ENCODE measurements around the gene SDK2. TPM values are rescaled to one million over a fixed set of nuclear protein-coding genes. Genes with fewer than 3 reads are reported as not detected.
A peak's percentile ranks its signal among the peaks of the same experiment; 100 is the strongest.

Gene SDK2
- total RNA-seq, 2 experiments from 2014 or later = 10.5 to 11.9 TPM

DNA sequence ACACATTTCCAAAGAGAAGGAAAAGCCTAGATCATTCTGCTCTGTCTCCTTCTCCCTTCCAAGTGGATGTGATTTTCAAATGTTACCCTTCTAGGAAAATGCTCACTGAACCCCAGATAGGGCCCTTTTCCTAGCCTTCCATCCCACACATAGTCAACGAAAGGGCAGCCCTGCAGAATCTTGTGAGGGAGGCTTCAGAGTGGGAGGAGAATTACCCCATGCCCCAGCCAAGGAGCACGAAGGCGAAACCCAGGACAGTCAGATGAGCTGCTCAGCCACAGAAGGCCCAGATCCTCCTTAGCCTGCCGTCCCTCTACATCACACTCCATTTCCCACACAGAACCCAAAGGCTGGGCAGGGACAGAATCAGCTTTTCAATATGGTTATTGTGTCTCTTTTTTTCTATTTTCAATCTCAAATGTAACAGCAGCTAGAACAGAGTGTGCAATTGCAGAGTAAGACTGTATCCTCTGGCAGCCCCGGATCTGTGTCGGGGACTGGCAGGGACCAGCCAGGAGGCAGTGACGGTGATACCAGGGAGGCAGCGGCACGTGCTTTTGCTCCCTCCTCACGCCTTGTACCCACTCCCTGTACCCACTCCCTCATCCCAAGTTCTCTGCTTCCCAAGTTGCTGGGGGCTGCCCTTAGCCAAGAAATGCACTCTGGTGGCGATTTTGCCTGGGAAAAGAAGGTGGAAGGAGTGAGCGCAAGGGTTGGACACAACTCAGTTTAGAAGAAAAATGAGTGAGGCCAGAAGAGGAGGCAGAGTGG, 3.7 kb upstream of the SDK2 start:
- Mint-ChIP-seq H3K27ac (no peak overlapping the region), H3K9me3 (no peaks in the 10 kb centered on the region), H3K4me1 (peaks cover 21% of the 10 kb centered on the region), H3K4me3 (no peak overlapping the region), H3K27me3 (peaks cover 36% of the 10 kb centered on the region), H3K36me3 (ENCODE audit: low read depth) (no peaks in the 10 kb centered on the region)
- DNase-seq = no peak
- CTCF ChIA-PET = interaction anchor here (0.6 to 1.6 kb wide), 2 partner anchors 181 to 218 kb away, joined by 3 read pairs; no protein-coding TSS in a partner anchor
- POLR2A ChIA-PET = no interaction called here

DNA sequence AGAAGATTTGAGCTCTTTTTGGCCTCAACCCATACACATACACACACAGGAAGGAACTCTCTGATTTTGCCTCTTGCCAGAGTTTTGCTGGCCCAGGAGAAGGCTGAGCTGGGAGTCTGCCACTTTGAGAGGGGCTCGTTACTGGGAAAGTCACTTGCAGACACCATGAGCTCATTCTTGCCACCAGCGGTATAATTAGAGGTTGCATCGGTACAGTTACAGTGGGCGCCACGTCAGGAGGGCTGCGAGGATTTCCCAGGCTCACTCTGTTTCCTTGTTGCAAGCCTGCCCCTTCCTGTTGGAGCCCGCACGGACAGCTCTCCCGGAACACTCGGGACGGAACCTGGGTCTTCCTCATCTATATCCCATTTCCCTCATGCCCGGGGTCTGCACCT, 3.1 kb upstream of the SDK2 start:
- H3K36me3 Mint-ChIP-seq (ENCODE audit: low read depth) = no peaks in the 10 kb centered on the region
- peaks cover 37% of the 10 kb centered on the region for H3K27me3 Mint-ChIP-seq
- POLR2A ChIA-PET = no interaction called here

DNA sequence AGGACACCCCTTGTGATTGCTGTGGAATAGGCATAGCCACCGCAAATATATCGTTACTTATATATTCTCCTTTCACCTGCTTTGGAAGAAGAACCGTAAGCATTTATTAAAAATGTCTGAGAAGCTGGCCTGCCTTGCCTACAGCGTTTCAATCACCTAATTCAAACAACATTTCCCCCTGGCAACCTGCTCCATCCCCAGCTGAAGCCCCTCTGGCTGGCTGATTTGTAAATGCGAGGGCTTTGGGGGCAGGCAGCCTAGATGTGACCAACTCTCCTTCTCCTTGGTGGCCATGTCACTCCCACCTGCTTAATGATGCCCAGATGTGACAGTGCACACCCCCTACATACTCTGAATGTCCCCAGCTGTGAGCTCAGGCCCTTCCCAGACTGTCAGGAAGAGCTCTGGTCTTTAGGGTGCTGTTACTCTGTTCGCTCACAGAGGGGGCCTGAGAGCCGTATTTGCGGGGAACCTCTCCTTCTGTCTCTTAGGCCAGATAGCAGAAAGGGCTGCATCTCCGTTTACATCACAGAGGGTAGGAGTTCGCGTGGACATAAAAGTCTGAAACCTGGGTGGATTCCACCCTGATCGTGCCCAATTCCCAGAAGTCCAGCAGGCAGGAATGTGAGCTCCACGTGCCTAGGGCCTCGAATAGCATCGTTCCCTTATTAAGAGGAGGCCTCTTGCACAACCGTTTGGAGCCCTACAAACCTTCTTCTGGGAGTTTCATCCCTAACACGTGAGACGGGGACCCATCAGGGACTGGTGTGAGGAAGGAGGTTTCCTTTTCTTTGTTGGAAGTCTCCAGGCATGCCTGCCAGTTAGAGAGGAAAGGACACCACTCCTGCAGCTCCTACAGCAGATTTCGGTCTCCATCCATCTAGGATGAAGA, 2.4 kb upstream of the SDK2 start:
- Mint-ChIP-seq H3K27ac (no peak overlapping the region), H3K9me3 (no peaks in the 10 kb centered on the region), H3K4me1 (peaks cover 30% of the 10 kb centered on the region), H3K4me3 (peak overlapping the region; percentile 28), H3K27me3 (peaks cover 39% of the 10 kb centered on the region), H3K36me3 (ENCODE audit: low read depth) (no peaks in the 10 kb centered on the region)
- ChIA-PET CTCF (interaction anchor here (0.5 to 1.6 kb wide), 7 partner anchors 14 to 795 kb away, joined by 3 to 4 read pairs (median 3); no protein-coding TSS in a partner anchor), POLR2A (interaction anchor here (0.7 kb wide), 1 partner anchor 366 kb away, joined by 3 read pairs; no protein-coding TSS in a partner anchor)
- peak; percentile 42 for DNase-seq

More for the DNA sequence above, 3.1 kb upstream of the SDK2 start:
- no peak for DNase-seq
- H3K9me3 Mint-ChIP-seq = no peaks in the 10 kb centered on the region
- H3K27ac Mint-ChIP-seq = no peak overlapping the region
- CTCF ChIA-PET = interaction anchor here (0.6 to 1.6 kb wide), 5 partner anchors 14 to 217 kb away, joined by 3 to 4 read pairs (median 3); no protein-coding TSS in a partner anchor
- no peak overlapping the region for H3K4me3 Mint-ChIP-seq
- H3K4me1 Mint-ChIP-seq = peaks cover 23% of the 10 kb centered on the region

GRCh38 chr17:73645050-73645871, 1.0 kb upstream of the SDK2 start:
- Mint-ChIP-seq H3K4me3 (peak overlapping the region; percentile 59), H3K4me1 (peaks cover 30% of the 10 kb centered on the region), H3K27me3 (peaks cover 39% of the 10 kb centered on the region), H3K9me3 (no peaks in the 10 kb centered on the region), H3K36me3 (ENCODE audit: low read depth) (no peaks in the 10 kb centered on the region), H3K27ac (no peak overlapping the region)
- ChIA-PET POLR2A (no interaction called here), CTCF (interaction anchor here (0.9 kb wide), 1 partner anchor 16 kb away, joined by 3 read pairs; no protein-coding TSS in a partner anchor)
- peak; percentile 15 for DNase-seq

- POLR2A ChIA-PET = no interaction called here
- H3K4me3 Mint-ChIP-seq = peak overlapping the region; percentile 80
- H3K27ac Mint-ChIP-seq = no peak overlapping the region
- H3K9me3 Mint-ChIP-seq = no peaks in the 10 kb centered on the region
- CTCF ChIA-PET = interaction anchor here (1.6 to 1.7 kb wide), 2 partner anchors 11 to 15 kb away, joined by 5 to 6 read pairs; no protein-coding TSS in a partner anchor
- H3K27me3 Mint-ChIP-seq = peaks cover 39% of the 10 kb centered on the region
- peaks cover 22% of the 10 kb centered on the region for H3K4me1 Mint-ChIP-seq
- no peak for DNase-seq
- H3K36me3 Mint-ChIP-seq (ENCODE audit: low read depth) = no peaks in the 10 kb centered on the region
These were observed 447 bp downstream of the SDK2 start for GRCh38 chr17:73643852-73644144.

GRCh38 chr17:73643001-73643851, 1.0 kb downstream of the SDK2 start:
- Mint-ChIP-seq H3K27me3 (peaks cover 33% of the 10 kb centered on the region), H3K4me3 (peak overlapping the region; percentile 80), H3K27ac (peak overlapping the region; percentile 69), H3K9me3 (no peaks in the 10 kb centered on the region), H3K4me1 (peaks cover 25% of the 10 kb centered on the region), H3K36me3 (ENCODE audit: low read depth) (no peaks in the 10 kb centered on the region)
- peak; percentile 41 for DNase-seq
- ChIA-PET POLR2A (no interaction called here), CTCF (interaction anchor here (1.6 to 1.7 kb wide), 2 partner anchors 10 to 14 kb away, joined by 5 to 6 read pairs; no protein-coding TSS in a partner anchor)

DNA sequence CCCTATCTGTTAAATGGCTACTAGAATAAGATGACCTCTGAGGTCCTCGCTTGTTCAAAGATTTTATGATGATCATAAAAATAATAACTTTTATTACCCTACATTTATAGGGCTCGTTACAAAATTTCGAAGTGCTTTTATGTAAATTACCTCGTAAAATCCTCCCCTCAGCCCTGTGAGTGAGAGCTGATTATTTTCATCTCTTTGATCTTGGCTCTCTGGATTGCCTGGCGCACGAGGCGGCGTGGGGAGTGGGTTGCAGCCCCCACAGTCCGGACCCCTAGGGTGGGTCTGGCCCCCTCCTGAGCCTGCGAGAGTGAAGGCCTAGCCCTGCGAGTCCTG, 1.6 kb downstream of the SDK2 start:
- no peak for DNase-seq
- H3K4me3 Mint-ChIP-seq = peak overlapping the region; percentile 72
- H3K27me3 Mint-ChIP-seq = peaks cover 29% of the 10 kb centered on the region
- no peaks in the 10 kb centered on the region for H3K36me3 Mint-ChIP-seq (ENCODE audit: low read depth)
- CTCF ChIA-PET = interaction anchor here (0.6 to 1.7 kb wide), 3 partner anchors 9 to 86 kb away, joined by 3 to 6 read pairs (median 5); no protein-coding TSS in a partner anchor
- H3K4me1 Mint-ChIP-seq = peaks cover 27% of the 10 kb centered on the region
- no peaks in the 10 kb centered on the region for H3K9me3 Mint-ChIP-seq
- H3K27ac Mint-ChIP-seq = no peak overlapping the region
- POLR2A ChIA-PET = no interaction called here

- Mint-ChIP-seq H3K36me3 (ENCODE audit: low read depth) (no peaks in the 10 kb centered on the region), H3K4me3 (peak overlapping the region; percentile 72), H3K27ac (no peak overlapping the region), H3K9me3 (no peaks in the 10 kb centered on the region), H3K4me1 (peaks cover 28% of the 10 kb centered on the region), H3K27me3 (peaks cover 22% of the 10 kb centered on the region)
- ChIA-PET POLR2A (no interaction called here), CTCF (interaction anchor here (0.5 to 1.7 kb wide), 4 partner anchors 9 to 85 kb away, joined by 3 to 6 read pairs (median 4); no protein-coding TSS in a partner anchor)
- DNase-seq = no peak
These were observed 2.2 kb downstream of the SDK2 start for GRCh38 chr17:73641826-73642600.

DNA sequence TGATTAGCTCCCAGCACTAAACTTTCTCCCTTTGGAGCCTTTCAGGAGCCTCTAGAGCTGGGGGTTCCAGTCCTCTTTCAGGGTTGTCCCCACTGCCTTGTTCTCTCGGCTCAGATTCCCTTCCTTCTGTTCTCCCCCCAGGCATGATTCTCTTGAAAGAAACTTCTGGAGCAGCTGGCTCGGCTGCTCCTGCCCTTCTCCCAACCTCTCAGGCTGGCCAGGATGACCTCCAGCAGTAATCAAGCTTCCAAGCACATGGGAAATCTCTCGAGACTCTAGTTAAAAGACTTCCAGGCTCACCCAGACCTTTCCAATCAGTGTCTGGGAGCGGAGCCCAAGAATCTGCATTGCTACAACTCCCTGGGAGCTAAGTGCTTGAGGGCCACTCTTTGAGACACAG, 3.6 kb downstream of the SDK2 start:
- H3K9me3 Mint-ChIP-seq = no peaks in the 10 kb centered on the region
- no peaks in the 10 kb centered on the region for H3K36me3 Mint-ChIP-seq (ENCODE audit: low read depth)
- peaks cover 12% of the 10 kb centered on the region for H3K27me3 Mint-ChIP-seq
- POLR2A ChIA-PET = no interaction called here
- no peak for DNase-seq
- no peak overlapping the region for H3K27ac Mint-ChIP-seq
- CTCF ChIA-PET = no interaction called here
- H3K4me3 Mint-ChIP-seq = no peak overlapping the region
- peaks cover 23% of the 10 kb centered on the region for H3K4me1 Mint-ChIP-seq

- POLR2A ChIA-PET = no interaction called here
- no peak for DNase-seq
- Mint-ChIP-seq H3K27ac (no peak overlapping the region), H3K36me3 (ENCODE audit: low read depth) (no peaks in the 10 kb centered on the region), H3K4me1 (peaks cover 23% of the 10 kb centered on the region), H3K4me3 (no peak overlapping the region), H3K9me3 (no peaks in the 10 kb centered on the region), H3K27me3 (peaks cover 8% of the 10 kb centered on the region)
- CTCF ChIA-PET = no interaction called here
These were observed 4.3 kb downstream of the SDK2 start for GRCh38 chr17:73639932-73640331.

GRCh38 chr17:73639322-73639721, 4.9 kb downstream of the SDK2 start:
- Mint-ChIP-seq H3K9me3 (no peaks in the 10 kb centered on the region), H3K4me1 (peaks cover 23% of the 10 kb centered on the region), H3K27ac (peak overlapping the region; percentile 25), H3K36me3 (ENCODE audit: low read depth) (no peaks in the 10 kb centered on the region), H3K27me3 (peaks cover 8% of the 10 kb centered on the region), H3K4me3 (no peak overlapping the region)
- ChIA-PET CTCF (no interaction called here), POLR2A (no interaction called here)
- DNase-seq = no peak
